ENCODE measurements around the gene HOXB13.

The HOXB13 gene

DNA sequence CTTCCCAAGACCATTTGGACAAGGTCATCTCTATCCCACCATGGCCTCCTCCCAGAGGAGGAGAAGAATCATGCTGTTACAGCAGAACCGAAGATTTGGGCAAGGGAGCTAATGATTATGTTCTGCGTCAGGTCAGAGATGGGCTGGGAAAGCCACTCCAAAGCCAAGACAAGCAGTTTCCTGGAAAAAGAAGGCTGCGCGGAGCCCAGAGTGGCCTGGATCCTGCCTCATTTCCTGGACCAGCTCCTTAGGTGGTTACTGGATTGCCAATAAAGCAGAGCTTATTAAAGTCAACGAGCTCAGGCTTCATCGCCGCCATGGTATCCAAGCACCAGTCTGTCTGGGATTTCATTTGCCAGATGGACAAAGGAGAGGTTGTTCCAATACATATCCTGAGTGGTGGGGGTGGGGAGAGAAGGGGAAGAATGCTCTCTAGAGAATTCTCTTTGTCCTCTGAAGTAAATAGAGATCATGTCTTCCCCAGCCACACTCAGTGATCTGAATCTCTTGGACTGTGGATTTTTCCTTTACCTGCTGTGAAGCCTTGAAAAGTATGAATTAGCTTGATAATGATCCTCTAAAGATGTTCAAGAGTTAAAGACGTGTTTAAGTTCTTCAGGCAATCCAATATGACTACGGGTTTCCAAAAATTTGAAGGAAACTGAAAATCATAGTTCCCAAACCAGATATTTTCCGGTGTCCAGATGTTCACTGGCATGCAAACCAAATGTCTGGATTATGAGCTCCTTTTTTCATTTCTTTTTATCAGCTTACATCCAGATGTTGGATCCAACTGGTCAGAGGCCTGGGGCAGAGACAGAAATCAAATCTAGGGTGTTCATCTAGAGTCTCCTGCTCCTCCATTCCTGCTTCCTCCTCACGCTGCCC is 23.9 kb downstream of the HOXB13 start:
- DNase-seq (ENCODE audit: low spot score): no peak

DNA sequence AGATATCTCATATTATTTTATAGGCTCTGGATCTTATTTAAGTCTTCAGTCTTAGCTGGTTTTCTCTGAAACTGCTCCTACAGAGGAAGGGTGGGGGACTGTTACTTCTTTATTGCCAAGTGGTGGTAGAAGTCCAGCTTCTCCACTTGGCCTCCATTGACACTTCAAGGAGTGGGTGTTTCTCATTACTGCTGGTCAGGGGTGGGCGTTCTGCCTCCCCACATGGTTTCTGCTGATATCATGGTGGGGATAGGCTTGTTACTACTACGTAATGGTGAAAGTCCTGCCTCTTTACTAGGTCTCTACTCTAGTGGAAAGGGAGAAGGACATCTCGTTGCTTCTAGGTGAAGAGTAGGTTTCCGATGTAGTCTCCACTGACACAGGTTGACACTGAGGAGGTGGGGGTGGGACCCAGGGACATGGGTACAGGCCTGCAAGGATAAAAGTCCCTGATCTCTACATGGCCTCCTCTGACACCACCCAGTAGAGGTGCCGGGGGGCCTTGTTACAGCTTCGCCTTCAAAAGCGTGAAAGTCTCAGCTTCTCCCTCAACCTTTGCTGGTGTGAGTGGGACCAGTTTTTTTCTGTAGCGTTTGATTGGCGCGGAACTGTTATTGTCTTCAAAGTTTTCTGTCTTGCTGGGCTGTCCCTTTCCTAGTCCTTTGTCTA is 26.6 kb downstream of the HOXB13 start:
- DNase-seq (ENCODE audit: low spot score): no peak

DNA sequence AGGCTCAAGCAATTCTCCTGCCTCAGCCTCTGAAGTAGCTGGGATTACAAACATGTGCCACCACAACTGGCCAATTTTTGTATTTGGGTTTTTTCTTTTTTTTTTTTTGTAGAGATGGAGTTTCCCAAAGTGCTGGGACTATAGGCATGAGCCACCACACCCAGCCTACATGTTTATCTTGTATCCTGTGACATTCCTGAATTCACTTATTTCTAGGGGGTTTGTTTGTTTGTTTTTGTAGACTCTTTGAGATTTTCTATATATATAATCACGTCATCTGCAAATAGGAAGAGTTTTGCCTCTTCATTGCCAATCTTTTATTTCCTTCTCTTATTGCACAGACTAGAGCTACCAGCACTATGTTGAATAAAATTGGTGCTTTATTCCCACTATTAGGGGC is 35.4 kb downstream of the HOXB13 start:
- no peak for DNase-seq (ENCODE audit: low spot score)

DNA sequence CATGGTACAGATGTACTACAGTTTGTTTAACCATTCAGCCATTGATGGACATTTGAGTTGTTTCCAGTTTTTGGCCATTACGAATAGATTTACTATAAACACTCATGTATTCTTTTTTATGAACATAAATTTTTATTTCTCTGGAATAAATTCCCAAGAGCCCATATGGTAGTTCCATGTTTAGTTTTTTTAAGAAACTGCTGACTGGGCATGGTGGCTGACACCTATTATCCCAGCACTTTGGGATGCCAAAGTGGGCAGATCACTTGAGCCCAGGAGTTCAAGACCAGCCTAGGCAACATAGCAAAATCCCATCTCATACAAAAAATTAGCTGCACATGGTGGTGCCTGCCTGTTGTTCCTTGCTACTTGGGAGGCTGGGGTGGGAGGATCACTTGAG is 36.5 kb downstream of the HOXB13 start:
- DNase-seq (ENCODE audit: low spot score): no peak

DNA sequence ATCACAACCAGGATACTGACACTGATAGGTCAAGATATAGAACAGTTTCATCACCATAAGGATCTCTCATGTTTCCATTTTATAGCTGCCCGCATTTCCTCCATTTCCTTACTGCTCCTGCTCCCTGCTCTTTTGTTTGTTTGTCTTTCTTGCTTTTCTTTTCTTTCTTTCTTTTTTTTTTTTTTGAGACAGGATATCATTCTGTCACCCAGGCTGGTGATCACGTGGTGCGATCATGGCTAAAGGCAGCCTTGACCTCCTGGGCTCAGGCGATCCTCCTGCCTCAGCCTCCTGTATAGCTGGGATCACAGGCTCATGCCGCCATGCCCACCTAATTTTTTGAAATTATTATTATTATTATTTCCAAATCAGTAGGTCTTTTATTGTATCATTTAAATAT is 37.9 kb downstream of the HOXB13 start:
- no peak for DNase-seq (ENCODE audit: low spot score)

DNA sequence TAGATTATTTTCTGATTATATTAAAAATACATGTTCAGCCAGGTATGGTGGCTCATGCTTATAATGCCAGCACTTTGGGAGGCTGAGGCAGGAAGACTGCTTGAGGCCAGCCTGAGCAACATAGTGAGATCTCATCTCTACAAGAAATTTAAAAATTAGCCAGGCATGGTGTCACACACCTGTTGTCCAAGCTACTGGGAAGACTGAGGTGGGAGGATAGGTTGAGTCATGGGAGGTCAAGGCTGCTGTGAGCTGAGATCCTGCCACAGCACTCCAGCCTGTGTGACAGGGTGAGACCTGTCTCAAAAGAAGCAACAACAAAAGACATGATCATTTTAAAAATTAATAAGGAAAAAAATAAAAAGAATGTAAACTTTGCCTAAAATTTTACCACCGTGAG is 46.9 kb downstream of the HOXB13 start:
- DNase-seq (ENCODE audit: low spot score): no peak

DNA sequence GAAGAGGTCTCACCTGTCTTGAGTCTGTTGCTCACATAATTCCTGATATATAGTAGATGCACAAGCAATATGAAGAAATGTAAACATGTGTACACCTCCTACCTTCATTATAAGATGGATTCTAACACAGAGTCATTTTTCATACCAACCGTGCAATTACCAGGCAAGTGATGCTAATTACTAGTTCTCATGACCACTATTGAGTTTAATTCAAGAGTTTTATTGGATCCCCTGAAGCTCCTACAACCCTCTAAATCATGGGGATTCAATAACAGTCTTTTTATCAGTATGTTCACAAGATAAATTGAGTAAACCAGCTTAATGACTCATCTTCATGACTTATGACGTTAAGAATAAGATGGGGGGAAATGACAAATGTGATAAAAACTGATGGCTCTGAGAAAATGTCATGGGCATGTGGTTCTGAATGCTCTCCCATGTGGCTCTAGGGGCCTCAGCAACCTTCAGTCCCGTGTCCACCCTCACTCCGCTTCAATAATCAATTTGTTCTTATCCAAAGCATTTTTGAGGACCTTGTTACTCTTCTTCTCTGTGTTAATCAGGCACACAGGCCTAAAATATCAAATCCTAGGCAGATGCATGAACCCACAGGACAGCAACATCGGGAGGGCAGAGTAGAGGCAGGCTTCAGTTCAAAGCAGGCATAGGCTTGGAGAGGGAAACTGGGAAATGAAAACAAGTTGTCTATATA is 49.0 kb downstream of the HOXB13 start:
- DNase-seq (ENCODE audit: low spot score): no peak

DNA sequence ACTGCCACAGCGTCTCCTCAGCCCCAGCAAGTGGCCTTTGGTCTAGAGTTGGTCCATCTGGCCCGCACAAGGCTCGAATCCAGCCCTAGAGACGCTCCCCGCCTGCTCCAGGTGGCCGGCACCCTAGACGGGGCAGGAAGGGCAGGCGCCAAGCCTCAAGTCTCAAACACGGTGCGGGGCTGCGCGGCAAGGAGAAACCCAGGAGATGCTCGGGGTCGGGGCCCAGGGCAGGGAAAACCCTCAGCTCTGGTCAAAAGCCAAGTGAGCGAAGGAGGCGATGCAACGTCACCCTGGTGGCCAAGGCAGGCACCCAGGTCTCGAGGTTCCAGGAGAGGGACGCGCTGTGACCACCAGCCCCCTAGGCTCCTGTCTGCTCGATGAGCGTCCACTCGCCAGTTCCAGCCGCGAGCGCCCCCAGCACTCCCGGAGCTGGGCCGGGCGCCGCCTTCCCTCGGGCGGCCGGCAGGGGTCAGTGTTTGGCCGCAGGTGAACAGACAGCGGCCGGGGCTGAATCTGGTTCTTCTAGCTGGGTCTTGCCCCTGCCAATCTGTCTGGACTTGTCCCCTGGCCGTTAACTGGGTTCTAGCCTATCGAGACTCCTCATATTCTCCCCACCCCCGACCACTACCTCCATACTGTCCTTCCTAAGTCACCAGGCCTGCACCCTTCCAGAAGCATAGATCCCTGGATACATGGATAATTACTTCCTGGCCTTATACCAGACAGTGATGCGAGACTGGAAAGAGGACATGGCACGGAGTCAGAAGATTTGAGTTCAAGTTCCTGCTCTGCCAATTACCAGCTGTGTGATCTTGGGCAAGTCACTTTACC is 50.2 kb downstream of the HOXB13 start:
- peak; percentile 58 for DNase-seq (ENCODE audit: low spot score)

DNA sequence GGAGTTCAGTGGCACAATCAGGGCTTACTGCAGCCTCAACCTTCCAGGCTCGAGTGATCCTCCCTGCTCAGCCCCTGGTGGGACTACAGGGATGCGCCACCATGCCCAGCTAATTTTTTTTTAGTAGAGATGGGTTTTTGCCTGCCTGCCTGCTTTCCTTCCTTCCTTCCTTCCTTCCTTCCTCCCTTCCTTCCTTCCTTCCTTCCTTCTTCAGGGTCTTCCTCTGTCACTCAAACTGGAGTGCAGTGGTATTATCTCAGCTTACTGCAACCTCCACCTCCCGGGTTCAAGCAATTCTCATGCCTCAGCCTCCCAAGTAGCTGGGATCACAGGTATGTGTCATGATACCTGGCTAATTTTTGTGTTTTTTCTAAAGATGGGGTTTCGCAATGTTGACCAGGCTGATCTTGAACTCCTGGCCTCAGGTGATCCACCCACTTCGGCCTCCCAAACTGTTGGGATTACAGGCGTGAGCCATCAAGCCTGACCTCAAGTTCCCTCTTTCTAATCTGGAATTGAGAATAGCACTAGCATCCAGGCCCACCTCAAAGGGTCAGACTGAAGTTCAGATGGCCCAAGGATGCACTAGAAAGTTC is 51.5 kb downstream of the HOXB13 start:
- DNase-seq (ENCODE audit: low spot score): no peak
